HG02970 (cell line): ENCODE measurements around the gene GRHL1.
"Not testable (repeated sequence)": the region's sequence is repeated elsewhere in the genome, so short reads cannot be mapped to it uniquely, and the experiment has no call there.

Experiments
- ATAC-seq: cut with Tn5 transposase; IDR thresholded peaks from one replicate; pipeline ENCODE4 v1.9.1; 2021; ENCODE audit warnings: mild to moderate bottlenecking, moderate library complexity, moderate number of reproducible peaks; ENCODE audit not compliant: unreplicated experiment, low FRiP score

GRHL1 gene

DNA sequence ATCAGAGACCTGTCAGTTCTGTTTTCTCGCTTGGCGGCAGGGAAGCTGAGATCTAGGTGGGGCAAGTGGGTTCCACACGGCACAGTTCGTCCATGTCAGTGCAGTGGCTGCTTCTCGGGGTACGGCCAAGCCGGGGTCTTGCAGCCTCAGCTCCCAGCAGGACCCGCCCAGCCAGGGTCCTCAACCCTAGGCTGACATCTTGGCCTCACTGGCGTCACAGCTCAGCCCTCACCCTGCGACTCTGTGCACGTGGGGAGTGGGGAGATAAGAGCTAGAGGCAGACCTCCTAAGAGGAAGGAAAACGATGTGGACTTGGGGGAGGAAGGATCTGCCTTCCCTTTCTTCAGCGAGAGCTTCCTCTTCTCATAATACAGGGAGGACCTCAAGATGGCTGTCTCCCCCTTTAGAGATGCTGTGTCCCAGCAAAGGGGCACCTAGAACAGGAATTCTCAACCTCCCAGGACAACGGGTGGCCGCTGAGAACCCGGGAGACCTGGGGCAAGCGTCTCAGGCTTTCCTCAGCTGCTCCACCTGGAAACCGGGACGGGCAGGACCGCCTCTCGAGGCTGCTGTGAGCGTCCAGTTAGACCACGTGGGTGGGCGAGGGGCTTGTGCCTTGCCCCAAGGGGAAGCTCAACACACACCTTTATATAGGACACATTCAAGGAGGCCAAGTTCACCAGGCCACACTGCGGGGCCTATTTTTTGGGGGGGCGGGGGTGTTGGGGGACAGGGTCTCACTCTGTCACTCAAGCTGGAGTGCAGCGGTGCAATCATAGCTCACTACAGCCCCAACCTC is 68.3 kb downstream of the GRHL1 start:
- no peak for ATAC-seq

DNA sequence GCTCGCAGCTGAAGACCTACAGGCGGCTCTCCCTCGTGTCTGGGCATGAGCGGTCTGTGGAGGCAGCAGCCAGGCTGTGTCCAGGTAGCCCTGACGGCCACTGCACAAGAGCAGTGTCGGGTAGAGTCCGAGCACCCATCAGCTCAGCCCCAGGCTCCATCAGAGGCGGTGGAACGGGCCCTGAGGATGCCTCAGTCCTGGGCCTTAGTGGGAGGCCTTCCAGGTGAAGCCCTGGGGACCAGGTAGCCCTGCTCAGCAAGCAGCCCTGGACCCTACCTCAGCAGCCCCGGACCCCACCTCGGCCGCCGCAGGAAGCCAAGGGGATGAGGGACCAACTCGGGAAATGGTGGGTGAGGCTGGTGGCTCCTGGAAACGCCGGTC is 70.5 kb downstream of the GRHL1 start:
- no peak for ATAC-seq

DNA sequence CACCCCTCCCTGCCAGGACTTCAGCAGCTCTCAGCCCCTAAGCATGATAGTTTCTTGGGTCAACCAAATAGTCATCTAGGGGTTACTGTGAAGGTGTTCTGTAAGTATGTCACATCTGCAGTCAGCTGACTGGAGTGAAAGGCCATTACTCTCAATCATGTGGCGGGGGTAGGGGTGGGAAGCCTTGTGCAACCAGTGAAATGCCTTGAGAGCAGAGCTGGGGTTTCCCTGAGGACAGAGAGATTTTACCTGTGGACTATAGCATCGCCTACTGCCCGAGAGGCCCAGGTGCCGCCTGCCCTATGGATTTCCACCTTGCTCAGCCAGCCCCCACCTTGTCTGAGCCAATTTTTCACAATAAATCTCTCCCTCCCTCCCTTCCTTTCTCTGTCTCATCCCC is 71.0 kb downstream of the GRHL1 start:
- no peak for ATAC-seq

DNA sequence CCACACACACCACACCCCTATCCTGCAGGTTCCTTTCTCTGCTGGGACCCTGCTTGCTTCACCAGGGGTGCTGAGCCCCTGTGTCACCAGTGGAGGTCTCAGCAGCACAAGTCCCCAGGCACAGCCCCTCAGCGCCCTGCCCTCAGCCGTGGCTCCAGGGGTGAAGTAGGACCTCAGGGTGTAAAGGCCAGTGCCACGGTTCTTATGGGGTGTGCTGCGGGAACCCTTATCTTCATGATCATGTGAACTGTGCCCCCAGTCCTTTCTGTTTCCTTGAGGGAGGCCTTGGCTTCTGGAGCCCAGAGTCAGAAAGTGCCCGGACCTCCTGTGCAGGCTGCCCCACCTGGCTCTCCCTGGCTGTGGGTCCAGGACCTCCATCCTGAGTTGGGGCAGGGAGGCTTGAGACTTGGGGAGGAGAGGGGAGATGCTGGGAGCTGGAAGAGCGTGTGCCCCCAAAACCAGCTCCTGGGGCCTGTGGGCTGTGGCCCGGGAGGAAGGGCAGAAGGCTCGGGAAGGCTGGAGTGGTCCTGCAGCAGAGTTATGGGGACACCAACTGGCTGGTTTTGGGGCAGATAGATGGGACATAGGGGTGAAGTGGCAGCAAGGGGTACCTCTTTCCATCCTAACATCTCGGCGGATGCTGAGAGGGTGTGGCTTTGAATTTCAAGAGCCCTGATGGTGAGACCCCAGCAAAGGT is 71.6 kb downstream of the GRHL1 start:
- ATAC-seq: no peak

DNA sequence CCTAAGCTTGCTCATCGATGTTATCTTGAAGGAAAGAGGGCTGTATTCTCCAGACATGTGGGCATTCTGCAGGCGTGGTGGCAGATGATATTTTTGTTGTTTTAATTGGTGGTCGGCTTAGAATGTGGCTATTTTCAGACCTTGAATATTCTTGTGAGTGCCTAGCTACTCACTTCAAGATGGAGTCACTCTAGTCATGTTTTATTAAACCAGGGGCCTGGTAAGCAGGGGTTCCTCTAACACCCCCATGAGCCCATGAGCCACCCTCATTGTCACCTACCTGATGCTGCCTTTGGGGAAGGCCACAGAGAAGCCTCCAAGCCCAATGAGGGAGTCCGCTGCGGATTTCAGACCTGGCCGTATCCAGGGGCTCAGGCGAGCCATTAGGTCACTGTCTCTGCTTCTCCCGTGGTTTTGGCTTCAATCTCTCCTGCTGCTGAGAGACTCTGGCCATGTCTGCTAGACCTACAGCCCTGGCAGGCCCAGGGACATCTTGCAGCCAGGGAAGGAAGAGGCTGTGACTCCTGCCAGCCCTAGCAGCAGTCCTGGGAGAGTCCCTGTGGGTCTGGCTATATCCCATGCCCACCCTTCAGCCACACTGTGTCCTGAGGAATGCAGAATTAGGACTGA is 75.6 kb downstream of the GRHL1 start:
- ATAC-seq: no peak

DNA sequence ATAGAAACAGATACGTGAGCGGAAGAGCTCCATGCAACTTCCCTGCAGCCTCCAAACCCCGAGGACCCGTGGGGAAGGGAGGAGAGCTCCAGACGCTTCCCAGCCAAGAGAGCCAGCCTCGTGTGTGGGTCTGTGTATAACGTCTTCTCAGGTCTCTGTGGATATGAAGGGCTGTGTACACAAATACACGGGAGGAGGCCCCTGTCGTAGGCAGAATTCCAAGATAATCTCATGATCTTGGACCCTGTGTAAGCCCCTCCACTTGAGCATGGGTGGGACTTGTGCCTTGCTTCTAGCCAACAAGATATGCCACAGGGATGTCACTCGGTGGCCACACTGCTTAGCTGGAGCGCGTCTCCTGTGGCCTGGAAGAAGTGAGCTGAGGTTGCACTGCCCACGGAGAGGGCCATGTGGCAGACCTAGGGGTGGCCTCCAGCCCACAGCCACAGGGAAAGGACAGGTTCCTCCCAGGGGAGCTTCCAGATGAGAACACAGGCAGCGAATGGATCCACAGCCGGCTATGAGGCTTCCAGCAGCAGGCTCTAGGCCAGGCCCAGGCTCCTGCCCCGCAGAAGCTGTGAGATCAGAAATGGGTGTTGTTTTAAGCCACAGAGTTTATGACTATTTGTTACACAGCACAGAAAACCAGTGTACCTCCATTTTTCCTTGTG is 76.3 kb downstream of the GRHL1 start:
- no peak for ATAC-seq

DNA sequence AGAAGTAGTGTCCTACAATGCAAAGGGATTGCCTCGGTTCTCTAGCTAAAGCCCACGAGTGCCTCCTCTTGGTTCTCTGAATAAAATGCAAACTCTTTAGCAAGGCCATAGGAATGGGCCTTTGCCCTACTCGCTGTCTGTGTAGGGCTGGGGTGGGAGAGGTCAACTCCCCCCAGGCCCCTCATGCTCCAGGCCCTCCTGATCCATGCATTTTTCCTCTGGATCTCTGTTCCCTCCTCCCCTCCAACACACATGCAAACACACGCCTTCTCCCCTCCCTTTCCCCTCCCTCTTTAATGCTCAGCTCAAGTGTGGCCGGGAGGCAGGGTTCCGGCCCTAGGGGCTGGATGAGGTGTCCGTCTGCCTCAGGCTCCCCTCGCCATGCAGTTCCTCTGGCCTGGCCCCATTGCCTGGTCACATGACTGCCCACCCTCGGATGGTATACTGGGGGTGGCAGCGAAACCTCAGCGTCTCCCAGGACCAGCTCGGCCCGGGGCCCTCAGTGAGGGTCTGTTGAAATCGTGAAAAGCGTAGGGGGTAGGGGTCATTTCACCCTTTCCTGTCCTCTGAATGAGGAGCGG is 77.0 kb downstream of the GRHL1 start:
- no peak for ATAC-seq

DNA sequence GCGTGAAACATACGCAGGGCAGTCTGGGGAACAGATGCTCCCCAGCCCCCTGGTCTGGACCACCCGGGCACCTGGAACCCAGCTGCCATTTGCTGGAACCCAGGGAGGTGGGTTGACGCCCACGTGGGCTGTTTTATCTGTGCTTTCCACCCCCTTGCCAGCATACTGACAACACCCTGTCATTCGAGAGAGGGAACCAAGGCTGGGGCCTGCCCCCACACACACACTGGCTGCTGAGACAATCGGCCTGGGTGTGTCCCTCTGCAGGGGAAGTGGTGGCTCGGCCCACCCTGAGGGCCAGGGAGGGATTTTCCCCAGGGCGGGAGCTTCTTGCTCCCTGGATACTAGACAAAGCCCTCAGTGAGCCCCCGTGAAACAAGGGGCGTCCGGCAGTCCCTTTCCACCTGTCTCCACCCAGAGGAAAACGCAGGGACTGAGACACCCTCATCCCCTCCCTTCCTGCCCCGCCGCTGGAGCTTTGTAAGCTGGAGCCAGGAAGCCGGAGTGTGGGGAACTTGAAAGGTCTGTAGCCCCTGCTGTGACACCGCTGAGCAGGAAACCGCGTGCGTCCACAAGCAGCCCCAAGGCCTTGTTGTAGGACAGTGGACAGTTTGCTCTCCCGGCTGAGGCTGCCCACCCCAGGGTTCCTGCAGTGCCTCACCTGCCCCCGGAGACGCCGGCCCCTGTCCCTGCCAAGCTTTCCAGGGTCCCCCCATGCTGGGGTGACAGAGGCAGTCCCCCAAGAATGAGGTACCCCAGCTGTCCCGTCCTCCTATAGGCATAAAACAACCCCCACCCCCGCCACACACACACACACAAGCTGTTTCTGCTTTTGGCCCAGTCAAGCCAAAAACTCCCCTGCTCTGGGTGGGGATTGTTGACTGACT is 77.7 kb downstream of the GRHL1 start:
- no peak for ATAC-seq

DNA sequence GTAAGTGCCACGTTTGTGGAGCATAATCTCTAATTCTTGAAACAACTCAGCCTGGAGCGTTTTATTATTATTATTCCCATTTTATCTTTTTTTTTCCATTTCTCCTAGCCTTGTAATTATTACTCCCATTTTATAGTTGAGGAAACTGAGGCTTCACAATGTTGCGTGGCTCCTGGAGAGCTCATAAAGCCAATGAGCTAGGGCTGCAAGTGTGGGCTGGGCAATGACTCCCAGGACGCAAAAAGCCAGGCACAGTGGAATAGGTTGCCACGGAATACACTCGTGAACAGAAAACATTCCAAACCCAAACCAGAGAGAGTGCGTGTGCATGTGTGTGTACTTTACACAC is 78.4 kb downstream of the GRHL1 start:
- ATAC-seq: no peak

DNA sequence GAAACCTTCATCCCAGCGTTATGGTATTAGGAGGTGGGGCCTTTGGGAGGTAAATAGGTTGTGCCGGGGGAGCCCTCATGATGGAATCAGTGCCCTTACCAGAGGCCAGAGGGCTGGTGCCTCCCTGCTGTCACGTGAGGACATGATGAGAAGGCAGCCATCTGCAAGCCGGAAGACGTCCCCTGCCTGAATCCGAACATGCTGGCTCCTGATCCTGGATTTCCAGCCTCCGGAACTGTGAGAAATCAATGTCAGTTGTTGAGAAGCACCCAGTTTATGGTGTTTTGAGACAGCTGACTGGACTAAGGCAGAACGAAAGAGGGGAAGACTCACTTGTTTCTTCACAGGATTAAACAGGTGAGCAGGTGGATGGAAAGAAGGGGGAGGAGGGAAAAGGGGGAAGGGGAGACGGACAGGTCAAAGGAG is 78.8 kb downstream of the GRHL1 start:
- no peak for ATAC-seq

DNA sequence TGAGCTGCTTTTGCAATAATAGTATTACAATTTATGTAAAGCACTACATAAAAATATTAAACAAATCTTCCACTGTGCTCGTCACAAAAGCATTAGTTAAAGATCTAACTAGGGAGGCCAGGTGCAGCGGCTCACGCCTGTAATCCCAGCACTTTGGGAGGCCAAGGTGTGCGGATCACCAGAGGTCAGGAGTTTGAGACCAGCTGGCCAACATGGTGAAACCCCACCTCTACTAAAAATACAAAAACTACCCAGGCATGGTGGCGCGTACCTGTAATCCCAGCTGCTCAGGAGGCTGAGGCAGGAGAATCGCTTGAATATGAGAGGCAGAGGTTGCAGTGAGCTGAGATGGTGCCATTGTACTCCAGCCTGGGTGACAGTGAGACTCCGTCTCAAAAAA is 79.3 kb downstream of the GRHL1 start:
- not testable (repeated sequence) for ATAC-seq

DNA sequence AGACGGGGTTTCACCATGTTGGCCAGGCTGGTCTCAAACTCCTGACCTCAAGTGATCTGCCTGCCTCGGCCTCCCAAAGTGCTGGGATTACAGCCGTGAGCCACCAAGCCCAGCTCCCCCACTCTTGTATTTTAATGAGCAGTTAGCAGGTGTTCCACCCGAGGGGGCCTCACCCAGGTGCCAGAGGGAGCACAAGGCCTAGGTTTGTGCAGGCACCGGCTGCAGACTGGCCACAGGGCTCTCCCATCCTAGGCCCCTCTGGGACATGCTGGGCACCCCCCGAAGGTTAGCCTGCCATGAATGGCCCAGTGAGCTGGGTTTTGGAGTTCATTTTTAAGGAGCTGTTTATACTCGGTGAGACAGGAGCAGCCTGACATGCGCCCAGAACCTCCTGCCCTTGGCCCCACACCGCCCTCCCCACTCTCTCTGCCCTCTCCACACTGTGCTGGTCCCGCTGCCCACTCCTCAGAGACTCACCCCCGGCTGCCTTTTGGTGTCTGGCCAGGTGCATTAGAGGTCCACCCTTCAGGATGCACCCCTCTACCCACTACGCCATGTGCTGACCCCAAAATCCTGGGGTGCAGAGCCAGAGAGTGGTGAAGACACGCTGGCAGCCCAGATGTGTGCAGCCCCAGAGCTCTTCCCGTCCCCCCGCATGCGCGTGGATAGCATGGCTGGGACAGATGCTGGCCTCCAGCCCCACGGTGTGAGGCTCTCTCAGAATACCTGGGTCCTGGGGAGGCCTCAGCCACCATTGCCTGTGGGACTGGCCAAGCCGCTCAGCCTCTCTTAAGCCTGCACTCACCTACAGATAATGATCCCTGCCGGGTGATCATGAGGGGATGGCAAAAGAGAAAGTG is 80.6 kb downstream of the GRHL1 start:
- ATAC-seq: no peak

DNA sequence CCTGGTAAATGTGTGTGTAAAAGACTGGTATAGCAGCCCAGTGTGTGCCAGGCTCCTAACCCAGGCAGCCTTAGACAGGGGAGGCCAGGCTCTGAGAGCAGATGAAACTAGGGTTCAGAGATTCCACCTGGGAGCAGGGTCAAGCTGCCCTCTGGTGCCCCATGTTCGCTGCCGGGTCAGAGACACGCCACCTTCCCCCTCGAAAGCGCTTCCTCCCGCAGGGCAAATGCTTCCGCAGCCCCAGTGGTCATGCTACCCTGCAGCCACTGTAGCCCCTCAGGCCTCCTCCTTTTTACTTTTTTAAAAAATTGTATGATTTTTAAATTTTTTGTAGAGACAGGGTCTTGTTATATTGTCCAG is 81.2 kb downstream of the GRHL1 start:
- ATAC-seq: no peak

DNA sequence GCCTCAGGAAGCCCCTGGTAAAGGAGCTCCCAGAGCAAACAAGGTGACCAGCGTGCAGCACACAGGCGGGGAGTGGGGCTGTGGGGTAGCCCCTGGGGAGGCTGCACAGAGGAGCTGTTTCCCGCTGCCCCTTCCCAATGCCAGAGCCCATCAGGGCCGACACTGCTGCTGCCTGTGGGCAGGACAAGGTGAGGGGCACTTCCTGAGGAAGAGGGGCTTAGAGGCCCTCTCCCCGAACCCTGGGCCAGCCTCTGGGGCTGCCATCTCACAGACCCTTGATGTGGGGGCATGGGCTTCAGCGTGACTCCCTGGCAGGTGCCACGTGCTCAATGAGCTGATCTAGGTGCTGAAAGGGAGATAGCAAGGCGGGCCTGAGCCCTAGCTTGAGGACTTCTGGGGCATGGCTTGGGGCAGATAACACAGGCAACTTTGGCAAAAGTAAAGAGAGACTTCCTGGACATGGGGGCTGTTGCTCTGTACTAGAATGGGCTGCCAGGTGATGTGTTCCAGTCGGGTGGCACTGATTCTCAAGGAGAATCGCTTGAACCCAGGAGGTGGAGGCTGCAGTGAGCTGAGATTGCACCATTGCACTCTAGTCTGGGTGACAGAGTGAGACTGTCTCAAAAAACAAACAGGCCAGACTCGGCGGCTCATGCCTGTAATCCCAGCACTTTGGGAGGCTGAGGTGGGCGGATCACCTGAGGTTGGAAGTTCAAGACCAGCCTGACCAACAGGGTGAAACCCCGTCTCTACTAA is 81.9 kb downstream of the GRHL1 start:
- no peak for ATAC-seq

DNA sequence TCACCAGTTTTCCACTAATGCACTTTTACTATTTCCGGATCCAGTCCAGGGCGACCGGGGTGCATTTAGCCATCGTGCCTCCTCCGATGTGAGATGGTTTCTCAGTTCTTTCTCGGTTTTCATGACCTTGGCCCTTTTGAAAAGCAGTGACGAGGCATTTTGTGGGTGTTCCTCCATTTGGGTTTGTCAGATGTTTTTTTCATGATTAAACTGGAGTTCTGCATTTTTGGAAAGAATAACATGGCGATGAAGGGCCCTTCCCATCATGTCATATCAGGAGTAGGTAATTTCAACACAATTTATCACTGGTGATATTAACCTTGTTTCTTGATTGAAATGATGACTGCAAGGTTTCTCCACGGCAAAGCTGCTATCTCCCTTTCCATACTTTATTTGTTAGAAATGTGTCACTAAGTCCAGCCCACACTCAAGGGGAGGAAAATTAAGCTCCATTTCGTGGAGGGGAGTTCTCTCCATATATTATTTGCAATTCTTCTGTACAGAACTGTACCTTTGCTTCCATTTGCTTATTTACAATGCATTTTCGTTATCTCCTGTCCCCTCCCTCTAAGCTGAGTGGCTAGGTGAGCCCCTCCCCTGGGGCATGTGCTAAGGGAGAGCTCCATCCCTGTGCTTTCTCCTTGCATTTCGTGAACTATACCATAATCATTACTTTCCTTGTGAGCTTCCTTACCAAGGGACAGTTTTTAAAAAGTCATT is 83.0 kb downstream of the GRHL1 start:
- no peak for ATAC-seq

DNA sequence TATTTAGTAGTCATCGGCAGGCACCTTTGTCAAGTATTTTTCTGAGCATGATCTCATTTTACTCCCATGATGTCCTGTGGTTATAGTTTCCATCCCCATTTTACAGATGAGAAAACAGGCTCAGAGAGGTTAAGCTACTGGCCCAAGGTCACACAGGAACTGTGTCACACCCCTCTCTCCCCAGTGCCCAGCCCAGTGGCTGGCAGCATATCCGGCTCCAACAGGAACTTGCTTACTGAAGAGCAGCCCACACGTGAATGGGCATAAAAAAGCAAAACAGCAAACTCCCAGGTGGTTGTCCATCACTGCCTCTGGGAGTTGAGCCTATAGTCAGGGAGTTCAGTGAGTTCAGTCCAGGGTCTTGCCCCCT is 83.5 kb downstream of the GRHL1 start:
- ATAC-seq: no peak

DNA sequence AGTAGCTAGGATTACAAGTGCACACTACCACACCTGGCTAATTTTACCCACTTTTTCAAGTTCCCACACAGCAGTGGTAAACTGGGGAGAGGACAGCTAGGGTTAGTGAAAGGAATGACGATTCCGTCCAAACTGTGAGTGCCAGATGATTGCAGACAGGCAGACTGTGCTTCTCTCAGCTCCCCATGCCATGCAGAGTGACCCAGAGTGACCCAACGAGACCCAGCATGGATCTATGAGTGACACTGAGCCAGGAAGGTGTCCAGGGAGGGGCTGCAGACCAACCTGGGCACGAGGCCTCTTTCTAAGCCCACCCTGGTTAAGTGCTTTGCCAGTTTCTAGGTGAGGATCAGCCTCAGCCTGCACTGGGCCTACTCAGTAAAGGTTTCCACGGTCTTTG is 84.1 kb downstream of the GRHL1 start:
- no peak for ATAC-seq
